ENCODE measurements around the gene AKAIN1.

AKAIN1 gene

GRCh38 chr18:5152343-5153020 is 44.6 kb downstream of the AKAIN1 start:
- no peak for ATAC-seq
- TF ChIP-seq ARNTL (CRISPR knock-in tag; IDR thresholded peaks at IDR 0.05; ENCODE audit: borderline replicate concordance, low read depth) (no peak), ZFP3 (CRISPR knock-in tag; IDR thresholded peaks at IDR 0.05) (no peak)

- no peak for ATAC-seq
- TF ChIP-seq, protein P1, sequence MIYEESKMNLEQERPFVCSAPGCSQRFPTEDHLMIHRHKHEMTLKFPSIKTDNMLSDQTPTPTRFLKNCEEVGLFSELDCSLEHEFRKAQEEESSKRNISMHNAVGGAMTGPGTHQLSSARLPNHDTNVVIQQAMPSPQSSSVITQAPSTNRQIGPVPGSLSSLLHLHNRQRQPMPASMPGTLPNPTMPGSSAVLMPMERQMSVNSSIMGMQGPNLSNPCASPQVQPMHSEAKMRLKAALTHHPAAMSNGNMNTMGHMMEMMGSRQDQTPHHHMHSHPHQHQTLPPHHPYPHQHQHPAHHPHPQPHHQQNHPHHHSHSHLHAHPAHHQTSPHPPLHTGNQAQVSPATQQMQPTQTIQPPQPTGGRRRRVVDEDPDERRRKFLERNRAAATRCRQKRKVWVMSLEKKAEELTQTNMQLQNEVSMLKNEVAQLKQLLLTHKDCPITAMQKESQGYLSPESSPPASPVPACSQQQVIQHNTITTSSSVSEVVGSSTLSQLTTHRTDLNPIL (CRISPR knock-in tag; IDR thresholded peaks at IDR 0.05; ENCODE audit: low read depth): no peak
- TF ChIP-seq PATZ1 (CRISPR knock-in tag; IDR thresholded peaks at IDR 0.05; ENCODE audit: borderline replicate concordance): no peak
- TF ChIP-seq ZNF8 (CRISPR knock-in tag; IDR thresholded peaks at IDR 0.05): no peak
- TF ChIP-seq SNAI2 (CRISPR knock-in tag; IDR thresholded peaks at IDR 0.05): no peak
- TF ChIP-seq POU6F1 (CRISPR knock-in tag; IDR thresholded peaks at IDR 0.05; ENCODE audit: borderline replicate concordance, low read depth): no peak
- TF ChIP-seq, protein P2, sequence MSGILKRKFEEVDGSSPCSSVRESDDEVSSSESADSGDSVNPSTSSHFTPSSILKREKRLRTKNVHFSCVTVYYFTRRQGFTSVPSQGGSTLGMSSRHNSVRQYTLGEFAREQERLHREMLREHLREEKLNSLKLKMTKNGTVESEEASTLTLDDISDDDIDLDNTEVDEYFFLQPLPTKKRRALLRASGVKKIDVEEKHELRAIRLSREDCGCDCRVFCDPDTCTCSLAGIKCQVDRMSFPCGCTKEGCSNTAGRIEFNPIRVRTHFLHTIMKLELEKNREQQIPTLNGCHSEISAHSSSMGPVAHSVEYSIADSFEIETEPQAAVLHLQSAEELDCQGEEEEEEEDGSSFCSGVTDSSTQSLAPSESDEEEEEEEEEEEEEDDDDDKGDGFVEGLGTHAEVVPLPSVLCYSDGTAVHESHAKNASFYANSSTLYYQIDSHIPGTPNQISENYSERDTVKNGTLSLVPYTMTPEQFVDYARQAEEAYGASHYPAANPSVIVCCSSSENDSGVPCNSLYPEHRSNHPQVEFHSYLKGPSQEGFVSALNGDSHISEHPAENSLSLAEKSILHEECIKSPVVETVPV (CRISPR knock-in tag; IDR thresholded peaks at IDR 0.05): no peak
- TF ChIP-seq ISL1 (CRISPR knock-in tag; IDR thresholded peaks at IDR 0.05): no peak
- no peak for TF ChIP-seq ZFP30 (CRISPR knock-in tag; IDR thresholded peaks at IDR 0.05)
- TF ChIP-seq ZC3H10 (CRISPR knock-in tag; IDR thresholded peaks at IDR 0.05): no peak
- no peak for TF ChIP-seq TSHZ2 (CRISPR knock-in tag; IDR thresholded peaks at IDR 0.05)
- TF ChIP-seq PPARA (CRISPR knock-in tag; IDR thresholded peaks at IDR 0.05; ENCODE audit: borderline replicate concordance): no peak
- no peak for TF ChIP-seq CSDC2 (CRISPR knock-in tag; IDR thresholded peaks at IDR 0.05)
- TF ChIP-seq TCF4 (CRISPR knock-in tag; IDR thresholded peaks at IDR 0.05; ENCODE audit: borderline replicate concordance): no peak
These were observed 46.2 kb downstream of the AKAIN1 start for GRCh38 chr18:5150894-5151293.

DNA sequence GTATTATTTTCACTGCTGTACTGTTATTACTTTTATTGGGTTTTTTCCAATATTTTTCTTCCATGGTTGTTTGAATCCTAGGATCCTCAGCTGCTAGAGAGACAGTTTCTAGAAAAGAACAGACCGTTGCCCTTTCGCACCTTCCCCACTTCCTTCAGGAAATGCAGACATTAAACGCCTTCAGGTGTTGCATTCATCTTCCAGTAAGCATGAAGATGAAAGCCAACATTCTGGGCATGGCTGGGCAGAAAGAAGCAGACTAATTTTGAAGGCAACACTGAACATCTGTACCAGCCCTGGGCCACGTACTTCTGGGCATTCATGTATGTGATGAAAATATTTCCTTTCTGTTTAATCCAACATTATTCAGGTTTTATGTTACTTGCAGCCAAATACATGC is 51.0 kb downstream of the AKAIN1 start:
- TF ChIP-seq ZC3H10 (CRISPR knock-in tag; IDR thresholded peaks at IDR 0.05) (no peak), PATZ1 (CRISPR knock-in tag; IDR thresholded peaks at IDR 0.05; ENCODE audit: borderline replicate concordance) (no peak), ZNF565 (CRISPR knock-in tag; conservative IDR thresholded peaks at IDR 0.05; ENCODE audit: low read depth) (no peak), ISL1 (CRISPR knock-in tag; IDR thresholded peaks at IDR 0.05) (no peak), ESRRG (CRISPR knock-in tag; IDR thresholded peaks at IDR 0.05) (no peak), RARB (CRISPR knock-in tag; IDR thresholded peaks at IDR 0.05) (no peak), TCF4 (CRISPR knock-in tag; IDR thresholded peaks at IDR 0.05; ENCODE audit: borderline replicate concordance) (no peak), PPARA (CRISPR knock-in tag; IDR thresholded peaks at IDR 0.05; ENCODE audit: borderline replicate concordance) (no peak), OSR1 (CRISPR knock-in tag; IDR thresholded peaks at IDR 0.05) (no peak)
- TF ChIP-seq, protein P2 (CRISPR knock-in tag; IDR thresholded peaks at IDR 0.05): no peak
- ATAC-seq: no peak

Data from SK-N-SH treated with all-trans-retinoic acid at 6 μM for 48 hours (cell line).